Stimulated activated CD8-positive, alpha-beta memory T cell treated with anti-CD3 and anti-CD28 coated beads, Interleukin-15, amount 100 ng/mL, for 4 hours (primary cell): ENCODE data around the gene LSM14B.

Experiments used
- DNase-seq, 2 donors: peaks; one replicate each; pipeline ENCODE4 v3.0.0-alpha.2; 2020; ENCODE audit warnings: low read depth in 2 of 2

Gene LSM14B

DNA sequence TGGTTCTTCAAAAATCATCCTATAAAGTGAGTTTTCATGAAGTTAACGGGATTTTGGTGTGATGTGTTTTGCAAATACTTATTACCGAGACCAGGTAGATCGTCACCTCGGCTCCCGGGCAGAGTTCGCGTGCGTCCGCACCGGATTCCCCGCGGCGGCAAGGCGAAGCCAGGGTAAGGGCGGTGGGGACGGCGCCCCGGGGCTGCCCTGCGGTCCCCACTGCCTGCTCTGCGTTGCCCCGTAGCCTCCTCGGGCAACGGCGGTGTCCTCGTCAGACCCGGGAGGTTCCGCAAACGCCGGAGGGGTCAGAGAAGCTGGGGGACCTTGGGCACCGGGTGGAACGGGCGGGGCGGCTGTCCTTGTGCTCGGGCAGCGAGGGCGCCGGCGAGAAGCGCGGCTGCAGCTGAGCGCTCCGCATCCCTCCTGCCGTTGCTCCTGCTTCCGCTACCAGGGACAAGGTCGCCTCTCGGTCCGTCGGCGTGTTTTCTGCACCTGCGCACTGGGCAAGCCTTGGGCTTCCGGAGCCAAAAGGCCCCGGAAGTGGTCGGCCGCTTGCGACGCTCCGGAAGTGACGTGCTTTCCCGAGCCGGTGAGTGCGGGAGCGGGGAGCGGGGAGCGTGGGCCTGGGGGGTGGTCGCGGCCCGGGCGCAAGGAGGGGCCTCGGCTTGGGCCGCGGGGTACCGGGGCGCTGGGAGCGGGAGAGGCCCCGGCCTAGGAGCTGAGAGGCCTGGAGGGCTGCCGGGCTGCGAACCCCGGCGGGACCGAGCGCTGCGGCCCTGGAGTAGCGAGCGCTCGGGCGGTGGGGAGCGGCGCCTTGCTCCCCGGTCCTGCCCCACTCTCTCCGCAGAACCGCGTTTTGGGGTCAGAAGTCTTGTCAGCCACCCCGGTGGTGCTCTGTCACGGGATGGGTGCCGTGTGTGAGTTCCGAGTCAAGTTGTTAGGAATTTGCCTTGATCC lies 60.5 kb downstream of the LSM14B start, which contains the start of gene MTG2:
Gene MTG2 (plus strand): TSS at position 560 of the 957 bp plus-strand sequence. CDS start 10,393 bp downstream, outside the sequence.
- DNase-seq, result peak; percentile 88 to 90

DNA sequence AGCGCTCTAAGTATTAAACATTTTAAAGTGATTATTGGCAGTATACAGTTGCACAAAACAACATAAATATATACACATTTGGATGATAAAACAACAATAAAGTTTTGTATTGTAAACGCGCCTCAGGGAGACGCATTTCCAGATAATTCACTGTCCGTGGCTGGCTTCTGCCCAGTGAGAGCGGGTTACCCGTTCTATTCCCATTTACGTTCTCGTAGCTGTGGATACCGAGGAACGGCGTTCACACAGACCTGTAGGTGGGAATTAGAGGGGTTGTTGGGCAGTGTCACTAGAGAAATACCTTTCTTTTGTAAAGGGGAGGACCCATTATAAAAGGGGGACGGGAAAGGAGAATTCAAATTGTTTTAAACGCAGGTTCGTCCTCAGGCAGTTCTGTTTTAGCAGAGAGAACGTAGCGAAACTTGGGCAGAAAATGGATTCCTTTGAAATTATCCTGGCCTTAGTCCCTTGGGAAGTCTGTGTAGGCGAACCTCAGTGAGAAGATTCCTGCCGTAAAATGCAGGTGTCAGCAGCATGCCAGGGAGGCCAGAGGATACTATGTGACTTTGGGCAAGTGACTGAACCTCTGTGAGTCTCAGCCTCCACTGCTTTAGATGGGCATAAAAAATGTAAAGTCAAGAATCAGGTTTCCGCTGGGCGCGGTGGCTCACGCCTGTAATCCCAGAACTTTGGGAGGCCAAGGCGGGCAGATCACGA lies 61.3 kb downstream of the LSM14B start:
- DNase-seq, result no peak
